GM21381 (cell line): ENCODE data around the gene KRTAP5-7.
"Not testable (repeated sequence)": the region's sequence is repeated elsewhere in the genome, so short reads cannot be mapped to it uniquely, and the experiment has no call there.

Experiments
- ATAC-seq: cut with Tn5 transposase; IDR thresholded peaks from one replicate; pipeline ENCODE4 v1.9.1; 2021; ENCODE audit warnings: mild to moderate bottlenecking, moderate library complexity; ENCODE audit not compliant: unreplicated experiment

Gene KRTAP5-7

DNA sequence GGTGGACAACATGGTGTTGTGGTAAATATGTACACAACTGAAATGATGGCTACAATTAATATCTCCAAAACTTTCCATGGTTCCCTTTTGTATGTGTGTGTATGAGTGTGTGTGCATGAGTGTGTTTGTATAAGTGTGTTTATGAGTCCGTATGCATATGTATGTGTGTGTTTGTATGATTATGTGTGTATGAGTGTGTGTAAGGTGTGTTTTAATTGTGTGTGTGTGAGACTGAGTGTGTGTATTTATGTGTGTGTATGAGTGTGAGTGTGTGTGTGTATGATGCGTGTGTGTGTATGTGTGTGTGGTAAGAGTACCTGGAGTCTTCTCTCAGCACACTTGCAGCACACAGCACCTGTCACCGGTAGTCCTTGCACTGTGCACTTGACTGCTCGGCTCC, 29.0 kb downstream of the KRTAP5-7 start:
- no peak for ATAC-seq

DNA sequence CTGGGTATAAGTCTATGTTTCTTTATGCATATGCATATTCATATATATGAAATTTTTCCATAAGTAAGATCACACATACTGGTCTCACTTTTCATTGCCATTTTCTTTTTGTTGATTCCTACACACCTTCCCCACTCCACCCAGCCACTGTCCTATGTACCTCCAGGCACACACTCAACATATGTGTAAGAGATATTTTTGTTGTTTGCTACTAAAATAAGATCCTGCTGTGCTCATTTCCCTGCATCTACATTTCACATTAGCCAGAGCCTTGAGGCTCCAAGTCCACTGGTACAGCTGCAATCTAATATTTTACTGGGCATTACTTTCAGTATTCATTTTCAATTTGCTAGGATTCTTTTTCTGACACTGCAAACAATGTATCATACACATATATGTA, 30.2 kb downstream of the KRTAP5-7 start:
- ATAC-seq = no peak

DNA sequence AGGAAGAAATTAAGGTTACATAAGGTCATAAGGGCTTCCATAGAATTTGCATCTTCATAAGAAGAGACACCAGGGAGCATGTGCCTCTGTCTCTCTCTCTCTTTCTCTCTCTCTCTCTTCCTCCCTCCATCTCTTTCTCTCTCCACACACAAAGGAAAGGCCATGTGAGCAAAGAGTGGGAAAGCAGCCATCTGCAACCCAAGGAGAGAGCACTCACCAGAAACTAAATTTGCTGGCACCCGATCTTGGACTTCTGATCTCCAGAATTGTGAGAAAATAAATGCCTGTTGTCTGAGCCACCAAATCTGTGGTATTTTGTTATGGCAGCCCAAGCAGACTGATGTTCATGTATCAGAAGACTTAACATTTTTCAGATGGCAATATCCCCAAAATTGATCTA, 31.9 kb downstream of the KRTAP5-7 start:
- ATAC-seq = no peak

DNA sequence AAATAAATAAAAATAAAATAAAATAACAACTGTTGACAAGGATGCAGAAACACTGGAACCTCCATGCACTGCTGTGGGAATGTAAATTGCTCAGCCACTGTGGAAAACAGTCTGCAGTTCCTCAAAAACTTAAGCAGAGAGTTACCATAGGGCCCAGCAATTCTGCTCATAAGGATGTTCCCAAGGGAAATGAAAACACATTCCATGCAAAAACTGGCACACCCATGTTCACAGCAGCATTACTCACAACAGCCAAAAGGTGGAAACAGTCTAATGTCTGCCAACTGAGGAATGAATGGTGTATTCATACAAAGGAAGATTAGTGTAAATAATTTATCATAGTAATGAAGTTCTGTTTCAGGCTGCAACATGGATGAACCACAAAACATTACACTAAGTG, 35.1 kb downstream of the KRTAP5-7 start:
- ATAC-seq = no peak

DNA sequence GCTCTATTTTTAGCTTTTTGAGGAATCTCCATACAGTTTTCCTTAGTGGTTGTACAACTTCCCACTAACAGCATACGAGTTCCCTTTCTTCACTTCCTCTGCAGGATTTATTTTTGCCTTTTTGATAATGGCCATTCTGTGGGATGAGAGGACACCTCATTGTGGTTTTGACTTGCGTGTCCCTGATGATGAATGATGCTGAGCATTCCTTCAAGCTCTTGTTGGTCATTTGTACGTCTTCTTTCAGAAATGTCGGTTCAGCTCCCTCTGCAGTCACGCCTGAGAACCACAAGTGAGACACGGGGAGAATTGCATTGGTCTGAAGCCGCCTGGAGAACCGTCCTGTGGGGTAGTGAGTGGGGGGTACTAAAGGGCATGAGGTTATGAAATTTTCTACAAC, 36.3 kb downstream of the KRTAP5-7 start:
- ATAC-seq = no peak

DNA sequence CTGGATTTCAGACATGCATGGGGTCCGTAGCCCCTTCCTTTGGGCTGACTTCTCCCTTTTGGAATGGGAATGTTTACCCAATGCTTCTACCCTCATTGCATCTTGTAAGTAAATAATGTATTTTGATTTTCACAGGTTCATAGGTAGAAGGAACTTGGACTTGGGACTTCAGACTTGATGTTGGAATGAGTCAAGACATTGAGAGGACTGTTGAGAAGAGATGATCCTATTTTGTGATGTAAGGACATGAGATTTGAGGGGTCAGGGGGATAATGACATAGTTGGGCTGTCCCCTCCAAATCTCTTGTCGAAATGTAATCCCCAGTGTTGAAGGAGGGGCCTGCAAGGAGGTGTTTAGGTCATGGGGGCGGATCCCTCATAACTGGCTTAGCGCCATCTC, 37.4 kb downstream of the KRTAP5-7 start:
- no peak for ATAC-seq

DNA sequence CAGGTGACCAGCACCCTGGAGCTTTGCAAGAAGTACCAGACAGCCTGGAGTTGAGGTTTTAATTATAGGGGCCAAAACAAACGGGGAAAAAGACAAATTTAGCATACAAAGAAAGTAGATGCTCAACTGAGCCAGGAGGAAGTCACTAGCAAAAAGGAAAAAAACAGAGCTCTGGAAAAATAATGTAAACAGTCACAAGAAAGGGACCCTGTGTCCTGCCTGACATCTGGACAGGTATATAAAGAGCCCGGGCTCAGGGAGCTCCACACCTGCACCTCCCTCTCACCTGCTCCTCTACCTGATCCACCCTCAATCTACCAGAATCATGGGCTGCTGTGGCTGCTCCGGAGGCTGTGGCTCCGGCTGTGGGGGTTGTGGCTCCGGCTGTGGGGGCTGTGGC, 38.2 kb downstream of the KRTAP5-7 start, which contains the start of gene KRTAP5-10:
KRTAP5-10 (plus strand) TSS at position 301 of the 400 bp plus-strand sequence; CDS start at position 326, 25 bp downstream.
- ATAC-seq = no peak

DNA sequence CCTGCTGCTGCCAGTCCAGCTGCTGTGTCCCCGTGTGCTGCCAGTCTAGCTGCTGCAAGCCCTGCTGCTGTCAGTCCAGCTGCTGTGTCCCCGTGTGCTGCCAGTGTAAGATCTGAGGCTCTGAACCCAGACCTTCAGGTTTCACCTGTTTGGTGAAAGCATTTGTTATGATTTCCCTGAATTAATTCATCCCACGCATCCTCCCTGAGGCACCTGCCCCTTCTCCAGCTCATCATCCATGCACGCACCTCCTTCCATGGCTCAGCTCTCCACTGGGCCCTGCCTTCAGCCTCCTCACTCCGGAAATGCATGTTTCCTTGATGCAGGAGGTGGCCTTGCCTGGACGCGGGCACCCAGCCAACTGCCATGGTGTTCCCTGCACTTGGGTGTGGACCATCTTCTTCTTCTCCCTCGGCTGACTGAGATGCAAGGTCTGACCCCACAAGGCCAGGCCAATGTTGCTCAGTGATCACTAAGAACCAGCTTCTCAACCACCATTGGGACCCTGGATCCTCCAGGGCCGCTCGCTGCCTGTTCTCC, 39.1 kb downstream of the KRTAP5-7 start:
- ATAC-seq = no peak

DNA sequence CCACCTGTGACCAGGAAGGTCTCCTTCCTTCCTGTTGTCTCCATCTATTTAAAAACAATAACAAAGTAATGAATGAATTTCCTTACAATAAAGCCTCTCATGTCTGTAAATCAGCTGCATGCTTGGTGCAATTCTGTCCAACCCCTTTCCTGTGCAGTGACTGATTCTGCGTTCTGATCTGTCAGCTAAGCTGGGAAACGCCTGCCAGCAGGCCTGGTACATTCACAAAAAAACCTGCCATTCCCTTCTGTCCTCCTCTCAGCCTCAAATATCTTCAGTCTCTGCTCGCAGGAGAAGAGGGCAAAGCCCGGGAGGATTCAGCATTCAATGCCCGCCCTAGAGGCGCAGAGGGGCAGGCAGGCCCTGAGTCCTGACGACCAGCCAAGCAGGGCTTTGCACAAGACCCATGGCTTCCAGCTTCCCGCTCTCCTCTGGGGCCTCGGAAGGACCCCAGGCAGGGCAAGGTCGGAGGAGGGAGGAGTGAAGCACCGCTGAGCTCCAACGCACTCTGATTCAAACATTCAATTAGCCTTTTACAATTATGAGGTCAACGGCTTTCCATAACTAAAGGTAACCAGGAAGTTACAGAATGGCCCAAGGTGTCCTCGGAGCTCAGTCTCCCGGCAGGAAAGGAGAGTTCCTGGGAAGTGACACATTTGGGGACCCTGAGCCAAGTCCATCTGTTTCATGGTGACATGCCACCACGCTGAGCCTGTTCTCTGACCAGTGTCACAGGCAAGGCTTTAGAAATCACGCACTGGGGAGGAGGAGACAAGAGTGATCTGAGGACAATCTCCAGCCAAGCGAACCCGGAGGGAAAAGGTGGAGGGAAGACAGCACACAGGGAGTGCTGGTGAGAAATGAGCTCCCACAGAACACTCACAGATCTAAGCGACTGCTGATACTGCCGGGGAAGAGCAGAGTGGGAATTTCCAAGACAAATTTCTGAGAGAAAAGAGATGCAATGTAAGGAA, 39.8 kb downstream of the KRTAP5-7 start:
- ATAC-seq = not testable (repeated sequence)

DNA sequence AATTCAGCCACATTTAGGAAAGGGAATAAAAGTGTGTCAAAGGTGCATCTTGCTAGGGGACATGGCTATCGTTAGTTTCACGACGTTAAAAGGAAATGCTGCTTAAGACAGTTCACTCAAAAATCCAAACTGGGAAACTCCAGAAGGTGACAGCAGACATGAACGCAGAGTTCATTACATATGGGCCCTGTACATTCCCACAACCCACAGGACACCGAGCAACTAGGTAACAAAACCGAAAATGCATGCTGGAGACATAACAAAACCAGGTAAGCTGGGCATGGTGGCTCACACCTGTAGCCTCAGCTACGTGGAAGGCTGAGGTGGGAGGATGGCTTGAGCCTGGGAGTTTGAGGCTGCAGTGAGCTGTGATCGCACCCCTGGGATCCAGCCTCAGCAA, 40.6 kb downstream of the KRTAP5-7 start:
- not testable (repeated sequence) for ATAC-seq

DNA sequence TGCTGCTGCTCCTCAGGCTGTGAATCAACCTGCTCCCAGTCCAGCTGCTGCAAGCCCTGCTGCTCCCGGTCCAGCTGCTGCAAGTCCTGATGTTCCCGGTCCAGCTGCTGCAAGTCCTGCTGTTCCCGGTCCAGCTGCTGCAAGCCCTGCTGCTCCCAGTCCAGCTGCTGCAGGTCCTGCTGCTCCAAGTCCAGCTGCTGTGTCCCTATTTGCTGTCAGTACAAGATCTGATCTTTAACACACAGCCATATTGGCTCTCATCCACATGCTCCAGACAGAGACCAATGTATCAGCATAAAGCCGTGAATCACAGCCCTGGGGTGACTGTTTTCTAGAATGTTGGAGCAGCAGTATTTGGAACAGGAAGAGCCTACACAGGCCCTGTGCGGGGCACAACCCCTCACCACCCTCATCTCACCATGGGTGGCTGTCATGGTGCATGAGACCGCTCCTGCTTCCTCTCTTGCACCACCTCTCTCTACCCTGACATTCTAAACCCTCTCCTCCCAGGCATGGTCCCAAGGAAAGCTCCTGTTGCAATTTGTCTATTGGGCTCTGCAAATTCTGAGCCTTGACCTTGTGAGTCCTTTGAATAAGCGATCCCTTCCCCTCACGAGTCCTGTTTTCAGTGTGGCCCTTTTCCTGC, 41.8 kb downstream of the KRTAP5-7 start:
- ATAC-seq = no peak

DNA sequence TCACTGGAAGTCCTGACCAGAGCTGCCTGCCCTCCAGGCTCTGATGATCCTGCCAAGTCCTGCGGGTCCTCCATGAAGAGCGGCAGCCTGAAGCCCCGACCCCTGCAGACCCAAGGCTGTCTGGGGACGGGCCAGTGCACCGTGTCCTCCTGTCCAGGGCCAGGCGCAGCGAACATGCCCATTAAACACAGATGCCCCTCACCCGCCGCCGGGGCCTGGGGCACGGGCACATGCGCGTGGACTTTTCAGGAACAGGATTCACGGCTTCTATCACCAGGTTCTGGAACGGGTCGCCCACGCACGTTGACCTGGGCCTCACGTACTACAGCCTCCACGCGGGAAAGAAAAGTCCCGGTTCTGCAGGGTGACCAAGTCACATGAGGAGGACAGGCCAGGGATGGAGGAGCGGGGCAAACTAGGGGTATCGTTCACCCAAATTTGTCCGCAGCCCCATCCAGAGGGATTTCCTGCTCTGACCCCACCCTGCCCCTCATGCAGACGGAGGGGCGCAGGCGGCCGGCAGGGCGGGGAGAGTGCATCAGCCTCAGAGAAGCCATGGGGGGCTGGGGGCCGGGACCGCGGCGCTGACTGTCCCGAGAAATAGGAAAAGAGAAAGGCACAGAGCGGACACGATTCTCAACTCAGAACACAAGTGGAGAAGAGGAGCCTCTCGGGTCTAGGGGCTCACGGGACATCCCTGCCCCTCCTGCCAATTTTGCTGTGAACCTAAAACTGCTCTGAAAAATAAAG, 44.2 kb downstream of the KRTAP5-7 start:
- ATAC-seq = not testable (repeated sequence)

DNA sequence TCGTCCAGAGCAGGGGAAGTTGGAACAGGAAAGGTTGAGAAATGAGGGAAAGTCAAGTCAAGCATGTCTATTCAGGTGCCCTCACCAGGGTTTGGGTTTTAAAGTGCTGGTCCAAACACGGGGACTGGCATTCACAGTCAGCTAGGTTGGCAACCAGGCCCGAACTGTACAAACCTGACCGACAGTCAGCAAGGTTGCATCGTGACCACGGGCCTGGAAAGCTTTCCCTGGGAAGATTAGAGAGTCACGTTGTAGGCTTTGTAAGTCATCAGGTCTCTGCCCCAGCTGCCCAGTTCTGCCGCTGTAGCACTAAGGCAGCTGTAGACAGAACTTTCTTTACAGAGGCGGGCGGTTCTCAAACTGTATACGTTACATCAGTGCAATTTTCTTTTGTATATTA, 45.7 kb downstream of the KRTAP5-7 start:
- no peak for ATAC-seq

DNA sequence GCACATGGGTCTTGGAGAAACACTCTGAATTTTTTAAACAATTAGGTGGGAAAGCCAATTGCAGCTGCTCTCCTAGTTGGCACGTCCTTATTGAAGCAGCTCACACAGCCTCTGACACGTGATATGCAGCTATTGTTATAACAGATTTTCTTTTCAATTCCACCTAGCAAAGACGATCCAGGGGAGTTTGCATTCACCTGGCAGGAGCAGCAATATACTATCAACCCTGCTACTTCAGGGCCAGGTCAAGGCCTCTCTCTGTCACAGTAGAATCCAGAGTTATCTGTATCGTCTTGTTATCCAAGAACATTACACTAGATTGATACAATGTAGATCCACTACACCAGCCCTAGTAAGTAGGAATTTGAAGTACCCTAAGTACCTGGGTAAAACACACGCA, 47.4 kb downstream of the KRTAP5-7 start:
- ATAC-seq = no peak

DNA sequence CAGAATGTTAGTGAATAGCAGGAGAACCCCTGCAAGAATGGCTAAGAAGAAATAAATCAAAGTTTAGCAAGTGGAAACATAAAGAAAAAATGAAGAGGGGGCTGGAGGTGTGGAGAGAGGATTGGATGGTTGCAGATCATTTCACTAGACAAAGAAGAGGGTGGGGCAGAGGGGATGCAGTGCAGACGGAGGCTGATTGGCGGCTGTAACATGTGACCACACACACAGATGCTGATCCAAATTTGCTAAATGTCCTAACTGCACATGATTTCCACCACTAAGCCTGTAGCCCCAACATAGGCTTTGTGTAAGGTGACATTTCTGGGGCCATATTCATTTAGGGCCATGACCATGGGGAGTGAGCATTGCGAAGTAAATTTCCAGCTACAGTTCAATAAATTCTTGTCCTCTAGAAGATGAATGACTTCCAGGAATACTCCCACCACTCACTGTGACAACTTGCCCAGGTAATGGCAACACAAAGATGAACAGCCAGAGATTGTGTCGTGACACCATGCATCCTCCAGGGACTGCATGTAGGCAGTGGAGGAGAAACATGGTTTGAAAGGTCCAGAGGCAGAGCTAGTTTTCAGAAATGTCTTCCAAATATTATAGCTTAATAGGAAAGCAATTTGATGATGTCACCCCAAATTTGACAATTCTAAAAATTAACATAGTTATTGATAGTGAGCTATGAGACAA, 48.8 kb downstream of the KRTAP5-7 start:
- no peak for ATAC-seq

DNA sequence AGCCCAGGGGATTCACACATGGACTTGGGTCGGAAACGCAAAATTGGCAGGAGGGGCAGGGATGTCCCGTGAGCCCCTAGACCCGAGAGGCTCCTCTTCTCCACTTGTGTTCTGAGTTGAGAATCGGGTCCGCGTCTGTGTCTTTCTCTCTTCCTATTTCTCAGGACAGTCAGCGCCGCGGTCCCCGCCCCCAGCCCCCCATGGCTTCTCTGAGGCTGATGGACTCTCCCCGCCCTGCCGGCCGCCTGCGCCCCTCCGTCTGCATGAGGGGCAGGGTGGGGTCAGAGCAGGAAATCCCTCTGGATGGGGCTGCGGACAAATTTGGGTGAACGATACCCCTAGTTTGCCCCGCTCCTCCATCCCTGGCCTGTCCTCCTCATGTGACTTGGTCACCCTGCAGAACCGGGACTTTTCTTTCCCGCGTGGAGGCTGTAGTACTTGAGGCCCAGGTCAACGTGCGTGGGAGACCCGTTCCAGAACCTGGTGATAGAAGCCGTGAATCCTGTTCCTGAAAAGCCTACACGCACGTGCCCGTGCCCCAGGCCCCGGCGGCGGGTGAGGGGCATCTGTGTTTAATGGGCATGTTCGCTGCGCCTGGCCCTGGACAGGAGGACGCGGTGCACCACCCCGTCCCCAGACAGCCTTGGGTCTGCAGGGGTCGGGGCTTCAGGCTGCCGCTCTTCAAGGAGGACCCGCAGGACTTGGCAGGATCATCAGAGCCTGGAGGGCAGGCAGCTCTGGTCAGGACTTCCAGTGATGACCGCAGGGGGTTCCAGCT, 49.8 kb downstream of the KRTAP5-7 start:
- ATAC-seq = not testable (repeated sequence)

DNA sequence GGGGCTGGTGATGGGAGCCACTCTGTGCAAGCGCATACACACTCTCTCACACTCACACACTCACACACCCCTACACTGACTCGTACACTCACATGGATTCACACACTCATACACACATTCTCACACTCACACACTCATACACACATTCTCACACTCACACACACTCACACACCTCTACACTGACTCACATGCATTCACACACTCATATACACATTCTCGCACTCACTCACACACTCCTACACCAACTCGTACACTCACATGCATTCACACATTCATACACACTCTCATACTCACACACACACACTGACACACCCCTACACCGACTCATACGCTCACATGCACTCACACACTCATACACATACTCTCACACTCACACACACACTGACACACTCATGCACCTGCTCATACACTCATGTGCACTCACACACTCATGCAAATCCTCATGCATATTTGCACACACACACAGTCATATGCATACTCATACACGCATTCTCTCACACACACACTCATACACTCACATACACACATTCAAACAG, 50.5 kb downstream of the KRTAP5-7 start:
- no peak for ATAC-seq
